Measurements from ENCODE around the gene TMIGD1.

- TF ChIP-seq CTCF (IDR thresholded peaks at IDR 0.05; ENCODE audit: poor library complexity) (no peak), EZH2phosphoT487 (IDR thresholded peaks at IDR 0.05; ENCODE audit: low read depth, severe bottlenecking, unreplicated experiment) (no peak), EZH2 (IDR thresholded peaks at IDR 0.05; ENCODE audit: borderline replicate concordance) (no peak)
Observed at GRCh38 chr17:30349252-30349651, 15.4 kb upstream of the TMIGD1 start.

Data from hepatocyte (in vitro differentiated cells).